ENCODE measurements around the gene TRRAP. TPM values are rescaled to one million over a fixed set of nuclear protein-coding genes. Genes with fewer than 3 reads are reported as not detected.

TRRAP gene
- polyA plus RNA-seq, 2 of the 4 experiments (the other 2 are of a cell fraction): 12.2 to 22.1 TPM

- Histone ChIP-seq H3K4me2 (no peak overlapping the region), H3K4me1 (no peaks in the 10 kb centered on the region), H3K27ac (no peak overlapping the region), H3K9me3 (no peaks in the 10 kb centered on the region), H3K4me3 (no peak overlapping the region)
- TF ChIP-seq, protein P1, sequence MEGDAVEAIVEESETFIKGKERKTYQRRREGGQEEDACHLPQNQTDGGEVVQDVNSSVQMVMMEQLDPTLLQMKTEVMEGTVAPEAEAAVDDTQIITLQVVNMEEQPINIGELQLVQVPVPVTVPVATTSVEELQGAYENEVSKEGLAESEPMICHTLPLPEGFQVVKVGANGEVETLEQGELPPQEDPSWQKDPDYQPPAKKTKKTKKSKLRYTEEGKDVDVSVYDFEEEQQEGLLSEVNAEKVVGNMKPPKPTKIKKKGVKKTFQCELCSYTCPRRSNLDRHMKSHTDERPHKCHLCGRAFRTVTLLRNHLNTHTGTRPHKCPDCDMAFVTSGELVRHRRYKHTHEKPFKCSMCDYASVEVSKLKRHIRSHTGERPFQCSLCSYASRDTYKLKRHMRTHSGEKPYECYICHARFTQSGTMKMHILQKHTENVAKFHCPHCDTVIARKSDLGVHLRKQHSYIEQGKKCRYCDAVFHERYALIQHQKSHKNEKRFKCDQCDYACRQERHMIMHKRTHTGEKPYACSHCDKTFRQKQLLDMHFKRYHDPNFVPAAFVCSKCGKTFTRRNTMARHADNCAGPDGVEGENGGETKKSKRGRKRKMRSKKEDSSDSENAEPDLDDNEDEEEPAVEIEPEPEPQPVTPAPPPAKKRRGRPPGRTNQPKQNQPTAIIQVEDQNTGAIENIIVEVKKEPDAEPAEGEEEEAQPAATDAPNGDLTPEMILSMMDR (IDR thresholded peaks at IDR 0.05): no peak
- no peak for TF ChIP-seq CBX8 (IDR thresholded peaks at IDR 0.05)
- no peak for TF ChIP-seq ELK1 (IDR thresholded peaks at IDR 0.05; ENCODE audit: low read depth, low read length)
- TF ChIP-seq MYC (IDR thresholded peaks at IDR 0.05; ENCODE audit: borderline replicate concordance, low read length): no peak
- TF ChIP-seq CEBPB (IDR thresholded peaks at IDR 0.05): no peak
- TF ChIP-seq, protein P2, sequence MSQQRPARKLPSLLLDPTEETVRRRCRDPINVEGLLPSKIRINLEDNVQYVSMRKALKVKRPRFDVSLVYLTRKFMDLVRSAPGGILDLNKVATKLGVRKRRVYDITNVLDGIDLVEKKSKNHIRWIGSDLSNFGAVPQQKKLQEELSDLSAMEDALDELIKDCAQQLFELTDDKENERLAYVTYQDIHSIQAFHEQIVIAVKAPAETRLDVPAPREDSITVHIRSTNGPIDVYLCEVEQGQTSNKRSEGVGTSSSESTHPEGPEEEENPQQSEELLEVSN (IDR thresholded peaks at IDR 0.05; ENCODE audit: borderline replicate concordance, low read depth): no peak
- TF ChIP-seq REST (IDR thresholded peaks at IDR 0.05): no peak
- no peak for TF ChIP-seq KDM5A (IDR thresholded peaks at IDR 0.05)
- no peak for TF ChIP-seq RAD21 (conservative IDR thresholded peaks at IDR 0.05 in 1 of 2, IDR thresholded peaks at IDR 0.05 in 1 of 2)
- no peak for TF ChIP-seq ZNF302 (CRISPR knock-in tag; IDR thresholded peaks at IDR 0.05)
- TF ChIP-seq RCOR1 (IDR thresholded peaks at IDR 0.05; ENCODE audit: low read depth, low read length): no peak
- CTCF ChIA-PET: interaction anchor here (0.6 to 1.0 kb wide), 2 partner anchors 15 to 190 kb away, joined by 4 read pairs; no protein-coding TSS in a partner anchor
- 92% methylated on average over 14 of the region's 14 CpGs for WGBS (ENCODE audit: missing lambda C conversion rate)
- ATAC-seq (no peak; a peak in 1 of 6 replicates), FAIRE-seq (no peak), DNase-seq (ENCODE audit: low read depth in 1 of 2, low spot score in 1 of 2) (no peak)
- POLR2A ChIA-PET: no interaction called here
These were observed 122.7 kb downstream of the TRRAP start for GRCh38 chr7:99000904-99001465.

DNA sequence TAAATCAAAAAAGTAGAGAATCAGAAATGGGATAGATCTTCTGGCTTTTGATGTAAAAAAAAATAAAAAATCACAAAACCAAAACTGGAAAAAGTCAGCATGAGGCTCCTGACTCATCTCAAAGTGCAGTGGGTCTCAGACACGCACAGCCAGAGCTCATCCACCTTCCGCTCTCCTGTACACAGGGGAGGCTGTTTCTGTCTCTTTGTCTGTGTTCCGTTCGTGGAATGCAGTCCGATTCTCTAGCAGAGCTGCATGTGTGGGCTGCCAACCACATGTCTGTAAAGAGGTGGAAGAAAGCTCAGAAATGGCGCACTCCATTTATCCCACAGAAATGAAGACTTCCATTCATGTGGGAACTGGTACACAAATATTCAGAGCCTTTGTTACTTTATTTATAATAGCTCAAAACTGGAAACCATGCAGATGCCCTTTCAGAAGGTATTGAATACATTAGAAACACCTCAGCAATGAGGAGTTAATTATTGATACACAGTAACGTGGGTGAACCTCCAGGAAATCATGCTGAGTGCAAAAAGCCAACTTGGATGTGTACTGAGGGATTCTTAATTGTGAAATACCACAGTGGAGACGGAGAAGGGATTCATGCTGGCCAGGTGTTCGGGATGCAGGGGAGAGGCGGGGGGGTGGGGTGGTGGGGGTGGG is 123.3 kb downstream of the TRRAP start:
- no peaks in the 10 kb centered on the region for H3K4me1 ChIP-seq
- ChIA-PET POLR2A (no interaction called here), CTCF (interaction anchor here (0.6 to 1.5 kb wide), 5 partner anchors 16 to 311 kb away, joined by 3 to 7 read pairs (median 4); no protein-coding TSS in a partner anchor)
- H3K9me3 ChIP-seq: no peaks in the 10 kb centered on the region
- DNase-seq (ENCODE audit: low read depth in 1 of 2, low spot score in 1 of 2) (no peak), FAIRE-seq (no peak), ATAC-seq (no peak)
- no peak overlapping the region for H3K4me2 ChIP-seq
- WGBS (ENCODE audit: missing lambda C conversion rate): 86% methylated on average over 9 of the region's 10 CpGs
- TF ChIP-seq JUN (IDR thresholded peaks at IDR 0.05) (no peak), FOXS1 (CRISPR knock-in tag; IDR thresholded peaks at IDR 0.05) (no peak), HOXB13 (CRISPR knock-in tag; IDR thresholded peaks at IDR 0.05; ENCODE audit: low read depth) (no peak), RAD21 (conservative IDR thresholded peaks at IDR 0.05 in 1 of 2, IDR thresholded peaks at IDR 0.05 in 1 of 2) (no peak), EP300 (IDR thresholded peaks at IDR 0.05) (no peak), RFX5 (IDR thresholded peaks at IDR 0.05) (no peak), ZC3H11A (IDR thresholded peaks at IDR 0.05) (no peak), PHF8 (IDR thresholded peaks at IDR 0.05; ENCODE audit: borderline replicate concordance, low read depth) (no peak), TFCP2L1 (CRISPR knock-in tag; IDR thresholded peaks at IDR 0.05) (no peak), ATOH8 (CRISPR knock-in tag; IDR thresholded peaks at IDR 0.05; ENCODE audit: low read depth) (no peak), MYC (IDR thresholded peaks at IDR 0.05; ENCODE audit: borderline replicate concordance, low read length) (no peak), BHLHE40 (IDR thresholded peaks at IDR 0.05; ENCODE audit: low read depth, low read length) (no peak), HEYL (CRISPR knock-in tag; IDR thresholded peaks at IDR 0.05) (no peak), RARB (CRISPR knock-in tag; IDR thresholded peaks at IDR 0.05) (no peak), KDM1A (IDR thresholded peaks at IDR 0.05; ENCODE audit: low read depth) (no peak), USF2 (IDR thresholded peaks at IDR 0.05) (no peak), ESRRA (IDR thresholded peaks at IDR 0.05; ENCODE audit: borderline replicate concordance, low read length) (no peak), TP53 (CRISPR knock-in tag; IDR thresholded peaks at IDR 0.05) (no peak), KDM5A (IDR thresholded peaks at IDR 0.05) (no peak)
- H3K4me3 ChIP-seq: no peak overlapping the region
- H3K27ac ChIP-seq: no peak overlapping the region
